Lung microvascular endothelial cell (primary cell): Measurements from ENCODE around the gene EFR3B. TPM values are rescaled to one million over a fixed set of nuclear protein-coding genes. Genes with fewer than 3 reads are reported as not detected.
"Not testable (repeated sequence)": the region's sequence is repeated elsewhere in the genome, so short reads cannot be mapped to it uniquely, and the experiment has no call there.

Source experiments
- DNase-seq, 2 donors: peaks; one replicate each; pipeline versions ENCODE4 v3.0.0 to v3.0.0-alpha.2; 2010; ENCODE audit warnings: low read depth in 2 of 2
- total RNA-seq: library from RNA; depleted of rRNA; stranded (reverse); fragments of >200 nt; gene quantifications from 2 replicates; pipeline ENCODE4 v1.2.1, GENCODE V29; 2014

Gene EFR3B
- total RNA-seq, 1 donor from 2014 or later = 1.4 TPM

DNA sequence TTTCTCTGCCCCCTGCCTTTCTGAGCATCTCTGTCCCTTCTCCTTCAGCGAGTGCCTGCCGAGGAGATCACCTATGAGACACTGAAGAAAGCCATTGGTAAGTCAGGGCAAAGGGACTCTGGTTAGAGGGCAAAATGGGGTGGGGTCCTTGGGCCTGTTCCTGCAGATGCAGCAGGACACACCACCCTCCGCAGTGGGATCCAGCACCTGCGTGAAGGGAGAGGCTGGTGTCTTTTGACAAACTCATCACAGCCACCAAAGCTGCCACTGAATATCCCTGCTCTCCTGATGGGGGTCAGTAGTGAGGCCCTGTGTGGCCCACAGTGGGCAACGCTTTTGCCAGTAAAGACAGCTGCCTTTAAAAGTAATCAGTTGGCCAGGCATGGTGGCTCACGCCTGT is 107.8 kb downstream of the EFR3B start:
- no peak for DNase-seq

DNA sequence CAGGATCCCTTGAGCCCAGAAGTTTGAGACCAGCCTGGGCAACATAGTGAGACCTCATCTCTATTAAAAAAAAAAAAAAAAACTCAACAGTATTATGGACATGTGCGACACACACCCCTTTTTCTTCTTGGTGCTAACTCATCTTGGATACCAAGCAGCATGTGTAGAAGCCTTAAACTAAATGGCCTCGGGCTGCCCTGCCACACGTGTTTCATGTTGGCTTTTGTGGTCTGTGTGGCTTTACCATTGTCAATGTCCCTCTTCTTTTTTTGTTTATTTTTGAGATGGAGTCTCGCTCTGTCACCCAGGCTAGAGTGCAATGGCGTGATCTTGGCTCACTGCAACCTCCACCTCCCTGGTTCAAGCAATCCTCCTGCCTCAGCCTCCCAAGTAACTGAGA is 109.1 kb downstream of the EFR3B start:
- DNase-seq = not testable (repeated sequence)

DNA sequence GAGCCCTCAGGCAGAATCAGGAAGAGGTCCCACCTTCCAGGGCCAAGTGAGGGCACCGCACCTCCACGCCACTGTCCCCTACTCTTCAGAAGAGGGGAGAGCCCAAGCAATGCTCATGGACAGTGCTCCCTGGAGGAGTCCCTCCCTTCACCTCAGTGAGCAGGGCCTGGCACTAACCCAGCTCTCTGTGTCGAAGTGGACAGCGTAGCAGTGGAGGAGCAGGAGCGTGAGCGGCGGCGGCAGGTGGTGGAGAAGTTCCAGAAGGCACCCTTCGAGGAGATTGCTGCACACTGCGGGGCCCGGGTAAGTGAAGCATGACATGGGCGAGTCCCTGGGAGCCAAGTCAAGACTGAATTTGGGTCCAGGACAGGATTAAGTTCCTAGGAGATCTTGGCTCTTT is 109.8 kb downstream of the EFR3B start:
- no peak for DNase-seq

DNA sequence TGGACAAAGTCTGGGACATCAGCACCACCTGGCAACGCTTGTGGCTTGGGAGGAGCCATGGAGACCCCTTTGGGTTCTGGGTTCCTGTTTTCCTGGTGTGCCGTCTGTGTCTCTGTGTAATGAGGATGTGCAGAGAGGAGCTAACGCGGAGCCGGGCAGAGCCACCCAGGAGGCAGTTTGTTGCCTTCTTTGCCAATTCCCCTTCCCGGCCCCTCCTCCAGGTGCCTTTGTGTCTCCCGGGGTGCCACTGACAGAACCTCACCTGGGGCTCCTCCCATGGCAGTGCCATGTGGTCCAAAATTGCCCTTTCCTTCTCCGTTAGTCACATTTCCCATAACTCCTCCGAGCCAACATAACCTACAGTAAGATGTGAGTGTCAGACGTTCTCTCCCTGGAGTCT is 113.5 kb downstream of the EFR3B start:
- no peak for DNase-seq

DNA sequence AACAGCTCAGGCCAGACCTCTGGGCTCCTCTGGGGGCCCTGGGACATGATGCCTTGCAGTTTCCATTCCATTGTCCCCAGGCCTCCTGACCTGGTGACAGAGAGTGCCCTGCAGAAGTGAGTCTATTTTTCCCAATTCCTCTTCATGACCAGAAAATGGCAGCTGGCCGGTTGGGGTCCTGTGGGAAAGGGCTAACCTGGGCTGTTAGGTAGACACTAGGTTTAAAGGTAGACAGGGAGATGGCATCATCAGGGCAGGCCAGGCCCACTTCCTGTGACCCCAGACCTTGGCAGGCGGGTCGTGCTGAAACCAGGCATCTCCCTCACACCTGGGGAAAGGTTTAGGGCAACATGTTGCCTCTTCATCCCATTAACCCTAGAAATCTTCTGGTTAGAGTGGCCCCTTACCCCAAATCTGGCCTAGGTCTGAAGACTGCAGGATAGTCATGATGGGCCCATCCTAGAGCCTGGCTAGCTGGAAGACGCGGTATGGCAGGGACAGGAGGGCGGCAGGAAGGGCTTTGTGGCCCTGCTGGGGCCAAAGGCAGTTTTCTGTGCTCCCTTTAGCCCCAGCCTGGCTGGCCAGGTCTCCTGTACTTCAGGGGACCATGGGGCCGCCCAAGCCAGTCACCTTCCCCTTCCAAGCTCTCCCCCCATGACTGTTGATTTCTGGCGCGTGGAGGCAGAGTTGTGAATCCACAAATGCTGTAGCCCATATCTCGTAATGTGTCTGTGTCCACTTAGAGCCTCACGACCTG is 116.4 kb downstream of the EFR3B start:
- DNase-seq = no peak

DNA sequence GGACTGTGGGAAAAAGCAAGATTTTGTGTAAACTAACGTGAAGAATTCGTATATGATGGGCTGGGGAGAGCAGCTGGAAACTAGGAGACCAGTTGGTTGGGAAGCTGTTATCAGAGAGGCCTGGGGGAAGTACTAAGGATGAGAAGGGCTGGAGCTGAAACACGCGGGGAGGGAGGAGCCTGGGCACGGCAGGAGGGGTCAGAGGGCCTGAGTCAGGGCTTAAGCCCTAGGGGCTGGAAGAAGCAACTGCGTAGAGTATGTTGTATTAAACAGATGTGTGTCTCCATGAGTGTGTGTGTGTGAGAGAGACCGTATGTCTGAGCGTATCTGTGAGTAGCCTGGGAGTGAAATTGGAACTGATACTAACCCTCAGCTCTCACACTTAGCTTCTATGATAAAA is 118.1 kb downstream of the EFR3B start:
- no peak for DNase-seq

DNA sequence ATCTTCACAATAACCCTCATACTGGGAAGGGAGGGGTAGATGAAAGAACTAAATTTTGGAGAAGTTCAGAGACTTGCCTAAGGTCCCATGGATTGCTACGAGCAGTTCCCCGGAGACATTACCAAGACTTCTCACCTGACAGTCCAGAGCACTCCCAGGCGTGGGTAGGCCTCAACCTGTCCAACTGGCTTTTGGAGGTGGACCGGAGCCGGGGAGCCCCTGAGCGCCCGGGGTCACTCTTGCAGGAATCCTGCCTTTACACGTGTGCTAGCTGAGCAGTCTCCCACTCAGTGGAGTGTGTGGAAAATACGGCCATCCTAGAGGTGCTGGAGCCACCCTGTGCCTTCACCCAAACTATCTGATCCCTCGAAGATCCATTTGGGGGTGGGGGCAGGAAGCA is 118.5 kb downstream of the EFR3B start:
- no peak for DNase-seq

DNA sequence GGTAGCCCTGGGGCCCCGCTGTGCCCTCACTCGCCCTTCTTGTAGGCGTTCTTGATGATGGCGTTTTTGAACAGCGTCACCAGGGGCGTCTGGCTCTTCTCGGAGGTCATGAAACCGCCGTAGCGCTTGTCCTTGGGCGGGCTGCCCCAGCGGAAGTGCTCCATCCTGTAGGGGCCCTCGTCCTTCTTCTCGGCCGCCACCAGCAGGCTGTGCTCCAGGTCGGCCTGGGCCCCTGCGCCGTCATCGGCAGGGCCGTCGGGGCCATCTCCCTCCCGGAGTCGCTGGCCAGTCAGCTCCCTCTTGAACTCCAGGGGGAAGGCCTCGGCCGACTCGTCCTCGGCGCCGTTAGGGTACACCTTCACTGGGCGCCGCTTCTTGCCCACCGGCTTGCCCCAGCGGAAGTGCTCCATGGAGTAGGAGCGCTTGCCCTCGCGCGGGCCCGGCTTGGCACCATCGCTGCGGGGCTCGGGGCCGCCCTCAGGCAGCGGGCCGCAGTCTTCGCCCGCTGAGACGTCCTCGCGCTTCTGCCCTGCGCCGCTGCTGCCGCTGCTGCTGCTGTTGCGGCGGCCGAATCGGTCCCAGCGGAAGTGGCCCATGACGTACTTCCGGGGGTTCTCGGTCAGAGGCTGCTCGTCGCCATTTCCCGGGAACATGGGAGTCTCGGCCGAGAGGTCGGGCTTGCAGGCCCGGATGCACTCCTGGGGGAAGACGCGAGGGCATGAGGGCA is 119.3 kb downstream of the EFR3B start:
- peak in 1 of 2 donors; percentile 24 for DNase-seq

DNA sequence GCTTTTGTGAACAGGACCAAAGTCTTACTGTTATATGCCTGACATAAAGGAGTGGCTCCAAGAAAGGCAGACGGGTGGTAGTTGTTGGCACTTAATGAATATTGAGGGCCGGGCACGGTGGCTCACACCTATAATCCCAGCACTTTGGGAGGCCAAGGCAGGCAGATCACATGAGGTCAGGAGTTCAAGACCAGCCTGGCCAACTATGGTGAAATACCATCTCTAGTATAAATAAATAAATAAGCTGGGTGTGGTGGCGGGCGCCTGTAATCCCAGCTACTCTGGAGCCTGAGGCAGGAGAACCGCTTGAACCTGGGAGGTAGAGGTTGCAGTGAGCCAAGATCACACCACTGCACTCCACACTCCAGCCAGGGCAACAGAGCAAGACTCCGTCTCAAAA is 120.2 kb downstream of the EFR3B start:
- DNase-seq = not testable (repeated sequence)

DNA sequence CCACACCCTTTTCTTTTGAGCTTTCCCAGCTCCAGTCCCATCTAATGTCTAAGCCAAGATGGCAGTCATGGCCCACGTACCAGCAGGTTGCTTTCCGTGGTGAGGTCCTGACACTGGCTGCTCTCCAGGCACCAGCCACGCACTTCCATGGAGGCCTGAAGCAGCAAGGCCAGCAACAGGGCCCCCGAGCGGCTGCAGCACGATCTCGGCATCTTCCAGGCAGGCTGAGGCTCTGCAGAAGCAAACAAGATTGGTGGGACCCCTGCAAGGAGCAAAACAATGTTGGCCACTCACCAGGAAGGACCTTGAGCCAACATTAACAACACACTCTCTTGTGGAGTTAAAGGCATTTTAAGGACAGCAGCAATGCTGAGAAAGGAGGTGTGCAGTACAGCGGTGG is 122.7 kb downstream of the EFR3B start:
- no peak for DNase-seq

DNA sequence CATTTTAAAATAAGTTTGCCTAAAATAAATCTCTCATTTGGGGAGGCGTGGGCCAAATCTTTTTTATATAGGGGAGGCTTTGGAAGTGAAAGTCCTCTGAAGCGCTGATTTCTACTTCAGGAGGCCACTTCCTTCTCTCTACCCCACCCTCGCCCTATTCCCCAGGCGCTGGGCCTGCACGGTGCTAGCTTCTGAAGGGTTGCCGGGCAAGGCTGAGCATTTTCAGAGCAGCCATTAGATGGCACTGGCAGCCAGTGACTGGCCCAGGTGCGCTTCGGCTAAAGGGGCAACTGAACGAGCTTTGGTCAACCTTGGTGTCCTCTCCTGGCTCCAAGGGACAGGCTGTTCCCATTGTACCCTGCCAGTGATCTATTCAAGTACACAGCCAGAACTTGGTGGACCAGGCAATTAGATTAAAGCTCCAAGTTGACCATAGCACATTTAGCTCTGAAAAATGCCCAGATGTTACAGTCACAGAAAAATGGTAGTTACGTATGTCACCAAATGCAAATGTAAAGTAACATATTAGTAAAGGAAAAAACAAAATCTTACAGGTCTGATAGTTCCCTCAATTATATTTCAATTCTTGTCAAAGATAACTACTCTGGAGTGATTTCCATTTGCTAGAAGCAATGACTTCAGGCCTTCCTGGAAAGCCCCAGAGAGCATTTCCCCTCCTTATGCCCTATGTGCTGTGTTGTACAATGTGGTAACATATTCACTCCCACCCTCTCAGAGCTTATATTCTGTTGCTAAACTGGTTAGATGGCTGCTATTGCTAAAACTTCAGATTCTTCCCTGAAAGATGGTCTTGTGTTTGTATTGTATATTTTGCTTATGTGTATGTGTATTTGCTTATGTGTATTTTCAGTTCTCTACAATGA is 124.4 kb downstream of the EFR3B start:
- DNase-seq = peak in 1 of 2 donors; percentile 38

DNA sequence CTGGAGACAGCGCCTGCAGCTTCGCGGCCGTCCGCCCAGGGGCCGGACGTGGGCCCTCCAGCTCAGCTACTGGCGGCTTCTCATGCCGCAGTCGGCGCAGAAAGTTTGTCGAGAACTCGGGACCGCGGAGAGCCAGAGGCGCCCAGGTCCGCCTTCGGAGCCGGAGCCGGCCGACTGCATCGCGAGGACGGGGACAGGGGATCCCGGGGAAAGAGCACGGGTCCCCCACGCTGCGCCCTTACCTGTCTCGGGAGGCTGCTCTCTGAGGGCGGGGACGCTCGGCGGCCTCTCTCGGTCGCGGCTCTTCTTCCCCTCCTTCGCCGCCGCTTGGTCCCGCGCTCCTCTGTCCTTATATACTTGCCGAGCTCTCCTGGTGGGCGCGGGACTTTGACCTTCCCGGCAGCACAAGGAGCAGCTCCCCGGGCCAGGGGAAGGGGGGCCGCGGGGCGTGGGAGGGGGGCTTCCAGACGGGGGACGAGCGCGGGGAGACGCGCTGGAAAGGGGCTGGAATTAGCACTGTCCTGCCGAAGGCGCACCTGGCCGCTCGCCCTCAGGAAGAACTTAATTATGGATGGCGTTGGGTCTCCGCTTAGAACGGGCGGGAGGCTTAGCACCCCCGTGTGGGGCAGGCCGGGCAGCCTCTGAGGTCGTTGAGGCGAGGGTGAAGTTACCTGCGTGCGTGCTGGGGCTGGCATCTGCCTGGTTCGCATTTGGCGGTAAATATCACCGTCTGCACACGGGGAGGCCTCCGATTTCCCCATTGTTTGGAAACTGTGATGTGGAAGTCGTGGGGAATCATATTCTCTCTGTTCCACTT is 126.6 kb downstream of the EFR3B start, which contains the start of gene POMC:
Gene POMC (minus strand): TSS at position 325 of the 817 bp plus-strand sequence. CDS start 3,808 bp downstream, outside the sequence.
- DNase-seq = peak; percentile 13 to 19

DNA sequence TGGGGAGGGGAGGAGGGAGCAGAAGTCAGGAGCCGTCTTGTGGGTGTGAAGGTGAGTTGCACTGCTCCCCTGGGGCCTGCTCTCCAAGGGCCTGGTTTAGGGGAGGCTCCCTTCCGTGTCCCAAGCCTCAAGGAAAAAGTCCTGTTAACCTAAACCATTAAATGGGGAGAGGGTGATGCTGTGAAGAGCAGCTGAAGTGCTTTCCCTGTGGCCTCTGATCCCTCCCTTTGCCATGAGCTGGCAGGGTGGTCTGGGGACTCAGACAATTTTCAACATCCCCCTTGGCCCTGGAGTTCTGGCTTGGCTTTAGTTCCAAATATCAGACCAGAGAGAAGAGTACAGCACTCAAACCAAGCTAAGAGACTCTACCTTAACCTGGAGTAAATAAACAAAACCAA is 127.2 kb downstream of the EFR3B start:
- DNase-seq = no peak

DNA sequence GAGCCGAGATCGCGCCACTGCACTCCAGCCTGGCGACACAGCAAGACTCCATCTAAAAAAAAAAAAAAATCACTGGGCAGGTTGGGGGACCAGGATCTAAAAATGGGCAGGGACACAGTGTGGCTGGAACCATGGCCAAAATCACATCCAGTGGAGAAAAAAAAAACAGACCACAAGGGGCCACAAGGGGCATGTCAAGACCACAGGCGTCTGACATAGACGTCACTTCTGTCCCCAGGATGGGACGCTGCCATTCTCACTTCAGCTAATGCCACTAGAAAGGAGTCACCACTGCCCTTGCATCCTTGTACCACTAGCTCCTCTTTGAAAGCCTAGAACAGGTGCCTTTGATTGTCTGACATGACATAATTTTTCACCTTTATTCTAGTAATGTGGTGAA is 129.0 kb downstream of the EFR3B start:
- no peak for DNase-seq

DNA sequence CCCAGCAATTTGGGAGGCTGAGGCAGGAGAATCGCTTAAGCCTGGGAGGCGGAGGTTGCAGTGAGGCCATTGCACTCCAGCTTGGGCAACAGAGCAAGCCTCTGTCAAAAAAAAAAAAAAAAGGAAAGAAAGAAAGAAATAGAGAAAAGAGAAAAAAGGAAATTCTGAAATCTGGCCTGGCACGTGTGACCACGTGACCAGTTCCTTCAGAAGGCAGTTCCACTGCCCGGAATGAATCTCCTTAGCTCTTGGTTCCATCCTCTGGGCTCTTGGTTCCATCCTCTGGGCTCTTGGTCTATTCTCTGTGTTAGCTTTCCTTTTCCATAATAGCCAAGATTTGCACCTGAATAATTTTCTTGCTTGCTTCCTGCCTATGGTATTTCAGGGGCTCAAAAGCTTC is 131.8 kb downstream of the EFR3B start:
- no peak for DNase-seq

DNA sequence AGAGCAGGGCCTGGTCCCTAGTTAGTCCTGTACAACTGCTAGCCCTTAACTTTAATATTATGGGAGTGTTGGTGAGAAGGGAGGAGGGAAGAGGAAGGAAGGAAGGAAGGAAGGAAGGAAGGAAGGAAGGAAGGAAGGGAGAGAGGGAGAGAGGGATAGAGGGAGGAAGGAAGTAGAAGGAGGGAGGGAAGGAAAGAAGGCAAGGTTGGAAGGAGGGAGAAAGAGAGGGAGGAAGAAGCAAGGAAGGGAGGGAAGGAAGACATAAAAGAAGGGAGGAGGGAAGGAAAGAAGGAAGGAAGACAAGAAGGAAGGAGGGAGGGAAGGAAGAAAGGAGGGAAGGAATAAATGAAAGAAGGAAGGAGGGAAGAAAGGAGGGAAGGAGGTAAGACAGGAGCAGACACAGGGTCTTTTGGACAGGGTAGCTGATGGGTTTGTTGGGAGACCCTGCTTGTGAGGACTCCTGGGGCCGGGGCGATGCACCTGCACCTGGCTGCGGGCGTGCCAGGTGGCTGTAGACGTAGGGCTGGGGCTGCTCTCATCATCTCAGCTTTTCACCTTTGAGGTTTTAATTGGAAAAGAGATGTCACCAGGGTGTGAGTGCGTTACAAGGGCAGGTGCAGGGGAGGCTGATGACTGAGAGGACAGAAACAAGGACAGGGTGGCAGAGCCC is 132.5 kb downstream of the EFR3B start:
- DNase-seq = no peak

DNA sequence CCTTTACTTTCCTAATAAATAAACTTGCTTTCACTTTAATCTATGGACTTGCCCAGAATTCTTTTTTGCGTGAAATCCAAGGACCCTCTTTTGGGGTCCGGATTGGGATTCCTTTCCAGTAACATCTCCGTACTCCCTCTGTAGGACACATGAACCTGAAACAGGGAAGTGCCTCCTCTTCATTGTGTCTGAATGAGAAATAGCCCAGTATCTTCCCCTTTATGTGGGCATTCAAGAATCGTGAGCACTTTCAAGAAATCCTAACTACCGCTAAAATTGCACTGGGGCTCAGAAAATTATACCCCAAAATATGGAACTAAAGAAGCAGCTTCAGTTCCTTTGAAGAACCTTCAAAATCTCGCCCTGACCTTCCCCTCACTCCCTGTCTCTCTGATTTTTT is 134.3 kb downstream of the EFR3B start:
- DNase-seq = no peak

DNA sequence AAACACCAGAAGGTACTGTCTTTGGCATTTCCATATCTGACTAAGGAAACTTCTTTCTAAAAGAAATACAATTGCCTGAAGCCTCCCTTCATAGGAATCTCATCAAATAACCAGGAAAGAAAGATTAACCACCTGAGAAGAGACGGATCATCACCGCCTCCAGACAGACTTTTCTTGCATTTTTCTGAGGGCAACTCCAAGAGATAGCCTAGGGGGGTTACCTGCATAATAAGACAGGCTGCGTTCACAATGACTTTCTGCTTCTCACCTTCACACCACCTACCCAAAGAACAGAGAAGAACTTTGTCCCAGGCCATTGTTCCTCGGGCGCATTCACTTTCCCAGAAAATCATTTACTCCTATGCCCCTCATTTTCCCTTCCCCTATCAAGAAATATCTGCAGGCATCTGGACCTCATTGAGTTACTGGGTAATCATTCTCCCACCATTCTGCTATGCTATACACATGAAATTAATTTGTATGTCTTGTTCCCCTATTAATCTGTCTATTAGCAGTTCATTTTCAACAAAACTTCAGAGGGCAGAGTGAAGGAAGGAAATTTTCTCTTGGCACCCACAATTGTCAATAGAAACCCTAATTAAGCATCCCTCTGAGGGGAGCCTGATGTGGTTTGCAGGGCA is 134.8 kb downstream of the EFR3B start:
- DNase-seq = no peak

DNA sequence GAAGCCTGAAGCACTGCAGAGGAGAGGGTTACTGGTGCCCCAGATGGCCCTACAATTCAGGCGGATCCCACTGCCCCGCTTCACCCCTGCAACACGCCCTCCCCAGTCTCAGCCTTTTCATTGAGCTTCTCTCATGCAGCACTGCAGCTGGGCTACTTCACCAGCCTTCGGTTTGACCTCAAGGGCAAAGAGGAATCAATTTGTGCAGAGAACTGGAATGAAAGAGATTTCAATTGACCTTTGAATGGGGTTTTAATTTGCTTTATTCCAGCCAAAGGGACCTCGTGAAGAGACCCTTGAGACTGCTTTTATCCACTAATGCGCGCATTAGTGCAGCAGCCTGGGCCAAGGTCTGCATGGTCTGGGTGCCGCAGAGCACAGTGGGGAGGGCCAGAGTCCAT is 135.3 kb downstream of the EFR3B start:
- DNase-seq = no peak

DNA sequence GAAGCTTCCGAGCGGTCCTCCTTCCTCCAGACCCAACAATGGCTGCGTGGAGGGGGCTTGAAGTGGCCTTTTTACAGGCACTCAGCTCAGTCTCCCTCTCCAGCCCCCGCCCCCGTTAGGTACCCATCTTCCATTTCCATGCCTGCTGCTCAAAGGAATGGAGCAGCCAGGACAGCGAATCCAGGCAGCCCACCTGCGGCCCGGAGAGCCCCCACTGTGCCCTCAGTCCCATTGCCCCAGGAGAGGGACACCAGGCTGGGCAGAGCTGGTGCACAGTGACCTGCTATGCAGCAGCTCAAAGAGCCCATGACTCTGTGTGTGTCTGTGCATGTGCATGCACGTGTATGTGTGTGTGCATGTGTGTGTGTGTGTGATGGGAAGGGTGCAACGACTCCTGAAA is 137.1 kb downstream of the EFR3B start:
- DNase-seq = no peak
